NCI-H2196 treated with DMSO at 0.1 percent for 48 hours (cell line): Measurements from ENCODE around the gene DIP2A.

ENCODE experiments used
- DNase-seq: peaks from one replicate; lab custom pipeline; 2025; ENCODE audit not compliant: unreplicated experiment; lab: John Stamatoyannopoulos, UW

Gene DIP2A

GRCh38 chr21:46616656-46617055, 158.0 kb downstream of the DIP2A start:
- DNase-seq = no peak

GRCh38 chr21:46617267-46618051, 158.8 kb downstream of the DIP2A start:
- DNase-seq = no peak

GRCh38 chr21:46618738-46619379, 160.2 kb downstream of the DIP2A start:
- DNase-seq = no peak
